Measurements from ENCODE around the gene OR2F1.

OR2F1 gene

GRCh38 chr7:143954135-143954534 lies 509 bp upstream of the OR2F1 start:
- DNase-seq, result peak; percentile 83

- no peak for DNase-seq
Observed at GRCh38 chr7:143958781-143959180, 4.1 kb downstream of the OR2F1 start.

- no peak for DNase-seq
Observed at GRCh38 chr7:143960813-143961610, 6.4 kb downstream of the OR2F1 start.

- no peak for DNase-seq
Observed at GRCh38 chr7:143965280-143965679, 10.6 kb downstream of the OR2F1 start.

- DNase-seq, result no peak
Observed at GRCh38 chr7:143967398-143967797, 12.8 kb downstream of the OR2F1 start.

- DNase-seq, result no peak
Observed at GRCh38 chr7:143973870-143974416, 19.3 kb downstream of the OR2F1 start.

- DNase-seq, result peak; percentile 9
Observed at GRCh38 chr7:143974459-143974858, 19.8 kb downstream of the OR2F1 start.

- DNase-seq, result peak; percentile 51
Observed at GRCh38 chr7:143975617-143976016, 21.0 kb downstream of the OR2F1 start.

- DNase-seq, result peak; percentile 35
Observed at GRCh38 chr7:143978585-143978984, 23.9 kb downstream of the OR2F1 start.

GRCh38 chr7:143979359-143979758 lies 24.7 kb downstream of the OR2F1 start:
- peak; percentile 89 for DNase-seq

- DNase-seq, result peak; percentile 9
Observed at GRCh38 chr7:143979998-143980397, 25.4 kb downstream of the OR2F1 start.

- peak; percentile 13 for DNase-seq
Observed at GRCh38 chr7:143980746-143981510, 26.3 kb downstream of the OR2F1 start.

- no peak for DNase-seq
Observed at GRCh38 chr7:143983960-143984359, 29.3 kb downstream of the OR2F1 start.

- no peak for DNase-seq
Observed at GRCh38 chr7:143987513-143987912, 32.9 kb downstream of the OR2F1 start.

- no peak for DNase-seq
Observed at GRCh38 chr7:143988976-143989745, 34.5 kb downstream of the OR2F1 start.

- DNase-seq, result no peak
Observed at GRCh38 chr7:143992670-143993069, 38.0 kb downstream of the OR2F1 start.

GRCh38 chr7:143993924-143994323 lies 39.3 kb downstream of the OR2F1 start:
- DNase-seq, result no peak

- DNase-seq, result no peak
Observed at GRCh38 chr7:144000020-144000419, 45.4 kb downstream of the OR2F1 start, which contains the start of gene OR6B1. OR6B1 (plus strand) TSS chr7:144000320; CDS start chr7:144003997, 3,677 bp downstream.

- peak; percentile 16 for DNase-seq
Observed at GRCh38 chr7:144001543-144001942, 46.9 kb downstream of the OR2F1 start.

- no peak for DNase-seq
Observed at GRCh38 chr7:144004703-144005102, 50.1 kb downstream of the OR2F1 start.

GRCh38 chr7:144006029-144006691 lies 51.5 kb downstream of the OR2F1 start:
- DNase-seq, result no peak

GRCh38 chr7:144006692-144007042 lies 52.0 kb downstream of the OR2F1 start:
- no peak for DNase-seq
